K562 (cell line): ENCODE measurements around the gene GPR153.

Experiments used
- ELF4 ChIP-seq: fragments of 450-650 bp; formaldehyde crosslinking; IDR thresholded peaks from 2 replicates; pipeline ENCODE4 v1.4.0; 2022; ENCODE audit warnings: missing genetic modification characterization
- JUND ChIP-seq, 2 experiments: IDR thresholded peaks; 2 replicates in 1 of 2; 3 replicates in 1 of 2; pipeline ENCODE4 v1.6.1; 2011; ENCODE audit warnings: borderline replicate concordance in 2 of 2, low read depth in 2 of 2, low read length in 2 of 2, improper control_type of control experiment in 1 of 2, missing biosample characterization in 1 of 2, missing genetic modification characterization in 1 of 2, missing genetic modification reagents in 1 of 2
- NR4A1 ChIP-seq, 2 experiments: fragments of 250-450 bp in 1 of 2; fragments of 450-650 bp in 1 of 2; sonication (Bioruptor Pico) in 1 of 2; IDR thresholded peaks; 2 replicates each; pipeline versions ENCODE4 v1.4.0 to v1.6.1; 2016 to 2020; ENCODE audit warnings: mild to moderate bottlenecking in 2 of 2, missing compliant biosample characterization in 1 of 2, missing genetic modification characterization in 1 of 2, moderate library complexity in 1 of 2
- RCOR1 ChIP-seq, 2 experiments: IDR thresholded peaks; 2 replicates each; pipeline ENCODE4 v1.6.1; 2012; ENCODE audit warnings: low read depth in 2 of 2, low read length in 2 of 2, borderline replicate concordance in 1 of 2, improper control_type of control experiment in 1 of 2
- SMAD3 ChIP-seq: fragments of 450-650 bp; formaldehyde crosslinking; conservative IDR thresholded peaks from 2 replicates; pipeline ENCODE4 v1.4.0; 2020; ENCODE audit warnings: mild to moderate bottlenecking
- ZFP36 ChIP-seq: fragments of 150-350 bp; IDR thresholded peaks from 2 replicates; pipeline ENCODE4 v1.6.1; 2018; ENCODE audit warnings: low read length, low read depth; ENCODE audit not compliant: partially characterized antibody
- ZNF184 ChIP-seq: sonication (generic); formaldehyde crosslinking; IDR thresholded peaks from 2 replicates; pipeline ENCODE4 v1.5.0; 2020; ENCODE audit warnings: missing genetic modification reagents
- ZNF778 ChIP-seq: fragments of 450-650 bp; formaldehyde crosslinking; IDR thresholded peaks from 2 replicates; pipeline ENCODE4 v1.4.0; 2020; ENCODE audit warnings: mild to moderate bottlenecking, moderate library complexity
- TF ChIP-seq, protein P1 (sequence below), 2 experiments: fragments of 250-450 bp in 1 of 2; fragments of 450-650 bp in 1 of 2; sonication (Bioruptor Pico) in 1 of 2; IDR thresholded peaks; 2 replicates each; pipeline versions ENCODE4 v1.6.1 to v1.8.0; 2016 to 2021; ENCODE audit warnings: mild to moderate bottlenecking in 2 of 2, moderate library complexity in 2 of 2, missing compliant biosample characterization in 1 of 2, missing genetic modification characterization in 1 of 2

- TF ChIP-seq ELF4 (no peak), ZNF184 (no peak), SMAD3 (CRISPR knock-in tag) (no peak), ZFP36 (no peak), ZNF778 (CRISPR knock-in tag) (no peak), NR4A1 (CRISPR knock-in tag; IDR thresholded peaks at IDR 0.05) (no peak), NR4A1 (tag; IDR thresholded peaks at IDR 0.05) (no peak), JUND (IDR thresholded peaks at IDR 0.05; ENCODE audit: borderline replicate concordance, low read depth, low read length) (no peak), JUND (tag; IDR thresholded peaks at IDR 0.05; ENCODE audit: borderline replicate concordance, low read depth, low read length) (no peak), RCOR1 (IDR thresholded peaks at IDR 0.05; ENCODE audit: borderline replicate concordance in 1 of 2, low read depth in 2 of 2, low read length in 2 of 2) (no peak)
- TF ChIP-seq, protein P1, sequence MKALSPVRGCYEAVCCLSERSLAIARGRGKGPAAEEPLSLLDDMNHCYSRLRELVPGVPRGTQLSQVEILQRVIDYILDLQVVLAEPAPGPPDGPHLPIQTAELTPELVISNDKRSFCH (CRISPR knock-in tag; IDR thresholded peaks at IDR 0.05) = no peak
- TF ChIP-seq, protein P1 (tag; IDR thresholded peaks at IDR 0.05) = no peak
These were observed 12.6 kb downstream of the GPR153 start for GRCh38 chr1:6248161-6248776.
